ENCODE data around the gene ITGA7. TPM values are rescaled to one million over a fixed set of nuclear protein-coding genes. Genes with fewer than 3 reads are reported as not detected.

ITGA7 gene
- total RNA-seq, 2 donors from 2014 or later, result 6.6 to 8.9 TPM

DNA sequence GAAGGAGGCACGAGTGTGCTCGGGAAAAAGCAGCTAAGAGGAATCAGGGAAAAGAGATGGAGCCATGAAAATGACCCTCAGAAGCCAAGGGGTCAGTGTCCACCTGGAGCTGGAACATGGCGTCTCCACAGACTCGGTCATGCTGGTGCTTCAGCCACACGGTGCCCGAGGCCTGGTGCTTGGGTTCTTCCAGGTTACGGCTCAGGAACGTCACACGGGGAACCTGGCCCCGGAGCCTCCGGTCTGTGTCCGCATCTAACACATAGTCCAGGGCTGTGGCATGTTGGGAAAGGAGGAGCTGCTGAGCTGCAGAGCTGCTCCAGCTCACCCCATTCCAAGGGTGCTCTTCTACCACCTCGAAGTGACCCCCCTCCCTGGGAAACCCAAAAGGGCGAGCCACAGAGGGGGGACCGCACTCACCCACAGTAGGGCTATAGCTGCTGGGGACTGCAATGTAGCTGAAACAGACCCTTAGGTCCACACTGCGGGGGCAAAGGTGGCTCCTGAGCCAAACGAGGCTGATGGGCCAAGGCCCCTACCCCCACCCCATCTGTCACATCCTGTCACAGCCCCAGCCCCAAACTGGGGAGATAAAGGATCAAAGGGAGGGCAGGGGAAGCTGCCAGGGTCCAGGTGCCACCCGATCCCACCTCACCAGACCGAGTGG lies 10.8 kb downstream of the ITGA7 start:
- H3K4me3 Mint-ChIP-seq, result no peak overlapping the region
- no peaks in the 10 kb centered on the region for H3K9me3 Mint-ChIP-seq
- no peak for DNase-seq
- no peaks in the 10 kb centered on the region for H3K27me3 Mint-ChIP-seq (ENCODE audit: low read depth)
- H3K36me3 Mint-ChIP-seq (ENCODE audit: insufficient read depth in 2 of 2), result peaks cover 0 to 1% of the 10 kb centered on the region in 2 donors
- ATAC-seq (replicated peaks in 1 of 2), result no peak
- H3K27ac Mint-ChIP-seq, result no peak overlapping the region
- no peaks in the 10 kb centered on the region for H3K4me1 Mint-ChIP-seq (ENCODE audit: low read depth)

DNA sequence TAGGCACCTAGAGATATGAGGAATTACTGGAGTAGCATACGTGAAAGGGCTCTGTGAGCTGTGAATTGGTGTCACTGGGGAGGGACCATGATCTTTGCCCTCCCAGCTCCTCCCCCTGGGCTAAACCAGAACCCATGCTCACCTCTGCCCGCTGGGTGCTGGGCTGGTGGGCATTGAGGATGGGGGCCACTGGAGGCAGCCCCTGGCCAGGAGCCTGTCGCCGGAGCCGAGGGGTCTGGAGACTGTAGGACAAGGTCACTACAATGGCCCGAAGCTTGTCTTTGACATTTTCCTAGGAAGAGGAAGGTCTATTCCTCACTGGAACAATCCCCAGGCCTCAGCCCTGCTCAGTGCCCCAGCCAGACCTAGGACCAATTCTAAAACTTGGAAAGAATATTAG lies 11.6 kb downstream of the ITGA7 start:
- no peak for ATAC-seq (replicated peaks in 1 of 2)
- H3K4me1 Mint-ChIP-seq (ENCODE audit: low read depth), result no peaks in the 10 kb centered on the region
- no peak overlapping the region for H3K27ac Mint-ChIP-seq
- no peak overlapping the region for H3K4me3 Mint-ChIP-seq
- no peaks in the 10 kb centered on the region for H3K27me3 Mint-ChIP-seq (ENCODE audit: low read depth)
- H3K36me3 Mint-ChIP-seq (ENCODE audit: insufficient read depth in 2 of 2), result peaks cover 0 to 1% of the 10 kb centered on the region in 2 donors
- DNase-seq, result no peak
- no peaks in the 10 kb centered on the region for H3K9me3 Mint-ChIP-seq

DNA sequence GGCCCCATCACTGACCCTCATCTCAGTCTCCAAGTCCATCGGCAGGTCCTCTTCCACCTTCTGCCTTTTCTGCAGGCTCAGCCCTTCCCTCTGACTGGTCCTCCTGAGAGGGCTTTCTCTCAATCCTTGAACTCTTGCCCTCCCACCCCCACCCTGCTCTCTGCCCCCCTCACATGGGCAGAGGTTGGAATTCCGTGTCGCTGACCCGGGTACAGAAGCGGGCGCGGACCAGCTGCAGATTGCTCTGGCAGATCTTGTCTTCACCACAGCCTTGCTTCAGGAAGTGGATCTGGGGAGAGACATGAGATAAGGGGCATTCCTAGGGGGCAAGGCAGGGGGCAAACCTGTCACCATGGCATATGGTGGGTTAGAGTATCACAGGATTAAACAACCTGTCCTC lies 12.4 kb downstream of the ITGA7 start:
- Mint-ChIP-seq H3K9me3 (no peaks in the 10 kb centered on the region), H3K4me1 (ENCODE audit: low read depth) (no peaks in the 10 kb centered on the region), H3K36me3 (ENCODE audit: insufficient read depth in 2 of 2) (peaks cover 0 to 1% of the 10 kb centered on the region in 2 donors), H3K27me3 (ENCODE audit: low read depth) (no peaks in the 10 kb centered on the region), H3K27ac (no peak overlapping the region), H3K4me3 (no peak overlapping the region)
- DNase-seq, result no peak
- ATAC-seq (replicated peaks in 1 of 2), result no peak

DNA sequence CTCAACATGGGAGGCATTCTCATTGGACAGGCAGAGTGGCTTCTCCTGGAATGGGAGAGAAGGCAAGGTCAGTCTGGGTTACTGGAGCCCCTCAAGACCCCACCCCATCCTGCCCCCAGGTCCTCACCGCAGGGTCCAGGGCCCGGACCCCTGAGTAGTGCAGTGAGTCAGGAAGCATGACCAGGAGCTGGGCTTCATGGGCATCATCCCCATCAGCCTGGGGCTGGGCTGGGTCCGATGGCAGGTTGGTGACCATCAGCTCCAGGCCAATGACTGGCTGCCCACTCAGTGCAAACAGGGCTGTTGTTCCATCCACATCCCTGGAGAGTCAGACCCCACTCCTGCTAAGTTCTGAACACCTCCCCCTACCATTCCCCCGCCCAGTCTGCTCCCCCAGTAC lies 13.1 kb downstream of the ITGA7 start:
- Mint-ChIP-seq H3K36me3 (ENCODE audit: insufficient read depth in 2 of 2) (no peaks in the 10 kb centered on the region), H3K9me3 (no peaks in the 10 kb centered on the region), H3K27ac (no peak overlapping the region), H3K4me1 (ENCODE audit: low read depth) (no peaks in the 10 kb centered on the region), H3K27me3 (ENCODE audit: low read depth) (no peaks in the 10 kb centered on the region), H3K4me3 (no peak overlapping the region)
- DNase-seq (no peak), ATAC-seq (replicated peaks in 1 of 2) (no peak)

DNA sequence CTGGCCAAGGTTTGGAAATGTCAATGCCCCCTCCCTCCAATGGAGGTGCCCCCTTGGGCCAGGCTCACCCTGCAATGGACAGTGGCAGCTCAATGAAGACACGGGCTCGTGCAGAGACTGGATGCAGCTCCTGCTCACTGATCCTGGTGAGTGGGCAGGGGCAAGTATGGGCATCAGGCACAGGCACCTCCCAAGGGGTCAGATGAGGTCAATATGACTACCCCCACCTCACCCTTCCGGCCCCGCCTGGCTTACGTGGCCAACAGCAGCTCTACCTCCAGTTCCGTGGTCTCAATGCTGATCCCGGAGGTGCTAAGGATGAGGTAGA lies 13.6 kb downstream of the ITGA7 start:
- Mint-ChIP-seq H3K27ac (no peak overlapping the region), H3K4me1 (ENCODE audit: low read depth) (no peaks in the 10 kb centered on the region), H3K4me3 (no peak overlapping the region), H3K27me3 (ENCODE audit: low read depth) (no peaks in the 10 kb centered on the region), H3K9me3 (no peaks in the 10 kb centered on the region), H3K36me3 (ENCODE audit: insufficient read depth in 2 of 2) (no peaks in the 10 kb centered on the region)
- DNase-seq (no peak), ATAC-seq (replicated peaks in 1 of 2) (no peak)

DNA sequence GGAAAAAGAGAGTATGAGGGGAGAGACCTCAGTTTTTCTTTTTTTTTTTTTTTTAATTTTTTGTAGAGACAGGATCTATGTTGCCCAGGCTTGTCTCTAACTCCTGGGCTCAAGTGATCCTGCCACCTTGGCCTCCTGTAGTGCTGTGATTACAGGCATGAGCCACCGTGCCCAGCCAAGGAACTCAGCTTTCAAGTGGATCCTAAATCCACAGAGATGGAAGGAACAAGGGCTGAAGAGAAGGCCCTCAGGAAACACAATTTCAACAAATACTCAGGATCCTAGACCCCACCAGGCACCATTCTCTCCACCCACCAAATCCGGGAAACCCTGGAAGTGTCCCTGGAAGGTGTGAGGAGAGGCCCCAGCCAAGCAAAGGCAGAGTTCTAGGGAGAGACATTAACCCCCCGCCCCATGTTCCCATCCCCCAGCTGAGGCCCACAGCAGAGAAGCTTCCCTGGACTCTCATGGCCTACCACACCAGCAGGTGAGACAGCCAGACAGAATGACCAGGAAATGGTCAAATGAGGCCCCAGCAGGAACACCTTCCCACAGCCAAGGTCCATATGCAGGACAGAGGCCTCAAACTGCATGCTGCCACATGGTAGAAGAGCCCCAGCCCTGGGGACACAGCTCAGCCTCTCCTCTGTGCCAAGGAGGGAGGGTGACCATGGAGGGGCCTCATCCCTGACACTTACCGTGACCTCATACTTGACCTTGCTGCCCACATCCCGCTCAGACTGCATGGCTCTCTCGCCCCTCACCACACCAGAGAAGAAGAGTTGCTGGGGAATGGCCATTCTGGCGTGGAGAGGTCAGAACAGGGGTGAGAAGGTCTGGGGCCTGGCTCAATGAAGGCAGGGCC lies 14.1 kb downstream of the ITGA7 start:
- Mint-ChIP-seq H3K27me3 (ENCODE audit: low read depth) (no peaks in the 10 kb centered on the region), H3K36me3 (ENCODE audit: insufficient read depth in 2 of 2) (no peaks in the 10 kb centered on the region), H3K4me1 (ENCODE audit: low read depth) (no peaks in the 10 kb centered on the region), H3K27ac (no peak overlapping the region), H3K4me3 (no peak overlapping the region), H3K9me3 (no peaks in the 10 kb centered on the region)
- no peak for ATAC-seq (replicated peaks in 1 of 2)
- no peak for DNase-seq

DNA sequence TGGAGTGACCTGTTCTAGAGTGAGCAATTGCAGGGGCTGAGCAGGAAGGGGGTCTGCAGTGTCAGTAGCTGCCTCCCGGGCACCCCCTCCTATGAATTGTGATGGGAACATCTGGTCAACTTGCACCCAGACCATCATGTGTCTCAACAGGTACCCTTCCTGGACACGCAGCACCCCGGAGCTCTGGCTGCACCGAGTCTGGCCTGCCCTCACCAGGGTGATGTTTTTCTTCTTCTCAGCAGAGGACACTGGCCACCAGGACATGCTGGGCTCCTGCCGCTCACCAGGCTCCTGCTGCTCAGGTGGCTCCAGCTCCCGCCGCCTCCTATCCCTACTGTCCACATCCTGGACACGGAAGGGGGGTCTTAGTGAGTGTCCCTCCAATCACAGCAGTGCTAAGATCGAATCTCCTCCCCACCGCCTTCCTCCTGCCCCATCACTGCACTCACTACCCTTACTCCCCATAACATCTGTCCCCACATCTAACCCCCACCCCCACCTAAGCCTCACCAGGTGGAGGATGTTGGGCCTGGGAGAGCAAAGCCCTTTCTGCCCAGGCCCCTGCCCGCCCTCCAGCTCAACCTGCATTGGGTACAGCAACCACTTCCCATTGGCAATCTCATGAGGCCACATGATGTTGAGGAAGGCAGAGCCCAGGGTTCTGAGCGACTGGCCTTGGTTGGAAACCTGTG lies 14.9 kb downstream of the ITGA7 start:
- H3K4me3 Mint-ChIP-seq, result no peak overlapping the region
- no peaks in the 10 kb centered on the region for H3K27me3 Mint-ChIP-seq (ENCODE audit: low read depth)
- ATAC-seq (replicated peaks in 1 of 2) (no peak), DNase-seq (no peak)
- no peaks in the 10 kb centered on the region for H3K36me3 Mint-ChIP-seq (ENCODE audit: insufficient read depth in 2 of 2)
- H3K4me1 Mint-ChIP-seq (ENCODE audit: low read depth), result peaks cover 2% of the 10 kb centered on the region
- no peak overlapping the region for H3K27ac Mint-ChIP-seq
- H3K9me3 Mint-ChIP-seq, result no peaks in the 10 kb centered on the region

DNA sequence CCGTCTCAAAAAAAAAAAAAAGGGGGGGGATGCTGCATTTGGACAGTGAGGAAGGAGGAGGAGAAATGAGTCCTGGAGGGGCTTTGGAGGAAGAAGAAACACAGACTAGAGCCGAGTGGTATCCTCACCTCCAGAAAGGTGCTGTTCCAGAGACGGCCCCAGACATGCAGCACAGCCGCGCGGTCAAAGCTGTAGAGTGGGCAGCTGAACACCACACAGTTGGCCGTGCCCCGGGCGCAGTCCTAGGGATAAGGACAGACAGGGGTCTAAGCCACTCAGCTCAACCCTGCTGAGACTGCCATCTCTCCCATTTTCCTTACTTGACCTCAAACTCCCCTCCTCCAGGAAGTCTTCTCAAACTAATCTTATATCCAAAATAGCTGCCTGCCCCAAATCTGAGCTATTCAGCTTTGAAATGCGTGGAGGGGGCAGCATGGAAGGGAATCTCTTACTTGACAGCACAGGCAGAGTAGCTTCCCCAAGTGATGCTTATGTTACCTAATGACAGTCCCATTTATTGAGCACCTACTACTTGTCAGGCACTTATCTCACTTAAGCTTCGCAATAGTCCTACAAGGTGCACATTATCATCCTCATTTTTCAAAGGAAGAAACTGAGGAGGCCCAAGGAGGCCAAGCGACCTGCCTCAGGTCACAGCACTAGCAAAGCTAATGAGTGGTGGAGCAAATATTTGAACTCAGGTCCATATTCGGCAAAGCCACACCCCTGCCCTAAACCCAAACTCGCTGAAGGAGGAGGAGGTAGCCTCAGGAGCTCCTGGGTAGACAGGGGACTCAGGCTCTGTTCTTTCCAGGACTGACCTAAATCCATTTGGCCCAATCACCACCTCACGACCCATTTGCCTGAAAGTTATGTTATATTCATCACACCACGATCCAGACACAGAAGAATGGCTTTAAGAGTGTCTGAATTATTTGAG lies 18.7 kb downstream of the ITGA7 start:
- H3K27ac Mint-ChIP-seq, result no peak overlapping the region
- H3K4me3 Mint-ChIP-seq, result no peak overlapping the region
- H3K36me3 Mint-ChIP-seq (ENCODE audit: insufficient read depth in 2 of 2), result no peaks in the 10 kb centered on the region
- peaks cover 5% of the 10 kb centered on the region for H3K27me3 Mint-ChIP-seq (ENCODE audit: low read depth)
- ATAC-seq (replicated peaks in 1 of 2), result no peak
- no peak for DNase-seq
- H3K9me3 Mint-ChIP-seq, result no peaks in the 10 kb centered on the region
- peaks cover 12% of the 10 kb centered on the region for H3K4me1 Mint-ChIP-seq (ENCODE audit: low read depth)

DNA sequence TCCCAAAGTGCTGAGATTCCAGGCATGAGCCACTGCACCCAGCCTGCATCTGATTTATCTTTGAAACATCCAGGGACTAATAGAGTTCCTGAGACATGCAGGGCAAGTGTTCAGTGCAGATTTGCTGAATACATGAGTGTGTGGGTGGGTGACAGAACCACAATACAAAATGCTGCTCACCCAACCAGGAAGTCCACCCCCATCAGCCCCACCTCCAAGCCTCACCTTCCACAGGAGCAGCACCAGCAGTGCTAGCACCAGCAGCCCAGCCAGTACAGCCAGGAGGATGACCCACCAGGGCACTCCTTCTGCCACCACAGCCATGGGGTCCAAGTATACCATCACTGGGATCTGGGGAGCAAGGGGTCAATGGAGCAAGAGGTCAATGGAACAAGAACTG lies 20.0 kb downstream of the ITGA7 start:
- H3K27me3 Mint-ChIP-seq (ENCODE audit: low read depth), result peaks cover 12% of the 10 kb centered on the region
- peak; percentile 72 to 87 for ATAC-seq (replicated peaks in 1 of 2)
- H3K27ac Mint-ChIP-seq, result no peak overlapping the region
- peak; percentile 37 to 38 for DNase-seq
- H3K36me3 Mint-ChIP-seq (ENCODE audit: insufficient read depth in 2 of 2), result no peaks in the 10 kb centered on the region
- H3K9me3 Mint-ChIP-seq, result no peaks in the 10 kb centered on the region
- peaks cover 12% of the 10 kb centered on the region for H3K4me1 Mint-ChIP-seq (ENCODE audit: low read depth)
- H3K4me3 Mint-ChIP-seq, result no peak overlapping the region

DNA sequence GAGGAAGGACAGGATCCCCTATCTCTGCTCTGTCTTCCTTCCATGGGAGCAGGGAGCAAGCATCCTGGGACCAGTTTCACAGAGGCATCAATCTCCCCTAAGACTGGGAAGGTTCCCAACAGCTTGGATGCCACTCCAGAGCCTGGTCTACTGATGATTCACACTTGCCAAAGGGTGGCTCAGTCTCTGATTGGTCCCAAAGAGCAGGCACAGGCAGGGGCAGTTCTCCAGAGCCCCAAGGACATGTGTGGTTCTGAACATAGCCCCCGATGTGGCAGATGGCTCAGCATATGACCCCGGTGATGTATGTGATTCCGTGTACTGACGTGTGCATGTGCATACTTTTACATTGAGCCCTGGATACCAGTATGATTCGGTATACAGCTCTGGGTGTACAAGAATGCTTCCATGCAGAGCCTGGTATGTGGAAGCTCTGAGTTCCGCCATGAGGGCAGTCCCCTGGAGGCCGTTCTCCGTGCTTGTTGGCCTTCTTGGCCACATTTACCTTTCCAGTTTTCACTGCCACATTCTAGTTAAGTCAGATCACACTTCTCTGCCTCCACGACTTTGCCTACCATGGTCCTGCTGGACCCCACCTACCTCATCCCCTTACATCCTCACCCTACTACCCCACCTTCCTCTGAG lies 21.2 kb downstream of the ITGA7 start:
- DNase-seq (no peak), ATAC-seq (replicated peaks in 1 of 2) (no peak)
- Mint-ChIP-seq H3K27me3 (ENCODE audit: low read depth) (peaks cover 25% of the 10 kb centered on the region), H3K4me3 (no peak overlapping the region), H3K9me3 (no peaks in the 10 kb centered on the region), H3K36me3 (ENCODE audit: insufficient read depth in 2 of 2) (no peaks in the 10 kb centered on the region), H3K27ac (no peak overlapping the region), H3K4me1 (ENCODE audit: low read depth) (peaks cover 19% of the 10 kb centered on the region)

DNA sequence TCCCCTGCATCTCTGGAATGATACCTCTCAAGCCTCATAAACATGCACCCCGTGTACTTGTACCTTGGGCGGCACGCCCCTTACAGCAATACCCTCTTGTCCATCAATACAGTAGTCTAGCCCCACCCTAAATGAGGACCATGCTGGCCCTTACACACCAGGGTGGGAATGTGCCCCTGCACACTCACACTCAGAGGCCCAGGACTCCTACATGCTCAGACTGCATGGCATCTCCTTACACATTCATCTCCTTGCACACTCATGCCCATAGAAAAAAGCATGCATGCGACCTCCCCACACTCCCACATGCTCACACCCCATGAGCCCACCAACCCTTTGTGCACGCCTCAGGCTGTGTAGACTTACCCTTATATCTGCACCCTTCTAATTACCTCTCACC lies 22.0 kb downstream of the ITGA7 start:
- peaks cover 33% of the 10 kb centered on the region for H3K27me3 Mint-ChIP-seq (ENCODE audit: low read depth)
- DNase-seq, result no peak

DNA sequence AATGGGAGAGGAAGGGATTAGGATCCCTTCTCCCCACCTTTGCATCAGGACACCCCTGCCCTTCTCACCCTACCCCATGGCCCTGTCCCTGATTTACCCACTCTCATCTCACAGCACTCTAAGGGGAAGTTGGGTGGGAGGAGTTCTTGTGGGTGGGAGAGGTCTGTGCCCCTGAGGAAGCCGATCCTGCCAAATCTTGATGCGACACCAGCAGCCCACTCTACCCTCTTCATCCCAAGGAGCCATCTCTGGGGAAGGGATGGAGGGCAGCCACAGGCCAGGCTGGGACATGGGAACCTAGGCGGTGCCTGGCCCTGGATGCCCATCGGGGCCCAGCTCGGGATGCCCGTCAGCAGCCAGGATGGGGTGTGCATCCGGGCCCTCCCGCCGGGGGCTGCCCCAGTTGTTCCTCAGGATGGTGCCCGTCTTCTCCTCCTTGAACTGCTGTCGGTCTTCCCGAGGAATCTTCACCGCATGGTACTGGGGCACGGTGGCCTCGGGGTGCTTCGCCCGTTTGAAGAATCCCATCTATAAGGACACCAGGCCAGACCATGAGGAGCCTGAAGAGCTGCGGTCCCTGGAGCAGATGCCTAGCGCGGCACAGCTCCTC lies 22.8 kb downstream of the ITGA7 start:
- ATAC-seq (replicated peaks in 1 of 2), result no peak
- no peak for DNase-seq
- H3K9me3 Mint-ChIP-seq, result no peaks in the 10 kb centered on the region
- no peak overlapping the region for H3K4me3 Mint-ChIP-seq
- no peaks in the 10 kb centered on the region for H3K36me3 Mint-ChIP-seq (ENCODE audit: insufficient read depth in 2 of 2)
- H3K27me3 Mint-ChIP-seq (ENCODE audit: low read depth), result peaks cover 41% of the 10 kb centered on the region
- peaks cover 29% of the 10 kb centered on the region for H3K4me1 Mint-ChIP-seq (ENCODE audit: low read depth)
- no peak overlapping the region for H3K27ac Mint-ChIP-seq

More for the DNA sequence above, 22.0 kb downstream of the ITGA7 start:
- H3K4me3 Mint-ChIP-seq, result no peak overlapping the region
- no peak for ATAC-seq (replicated peaks in 1 of 2)
- no peaks in the 10 kb centered on the region for H3K36me3 Mint-ChIP-seq (ENCODE audit: insufficient read depth in 2 of 2)
- H3K9me3 Mint-ChIP-seq, result no peaks in the 10 kb centered on the region
- no peak overlapping the region for H3K27ac Mint-ChIP-seq
- H3K4me1 Mint-ChIP-seq (ENCODE audit: low read depth), result peaks cover 28% of the 10 kb centered on the region
